ENCODE results near the gene HDAC6. TPM values are rescaled to one million over a fixed set of nuclear protein-coding genes. Genes with fewer than 3 reads are reported as not detected.

Gene HDAC6
- total and polyA plus RNA-seq, 10 of the 15 experiments (the other 5 are each of a cell fraction or from before 2014, with no cell fraction given): 8.3 to 47.0 (median 34.1) TPM

DNA sequence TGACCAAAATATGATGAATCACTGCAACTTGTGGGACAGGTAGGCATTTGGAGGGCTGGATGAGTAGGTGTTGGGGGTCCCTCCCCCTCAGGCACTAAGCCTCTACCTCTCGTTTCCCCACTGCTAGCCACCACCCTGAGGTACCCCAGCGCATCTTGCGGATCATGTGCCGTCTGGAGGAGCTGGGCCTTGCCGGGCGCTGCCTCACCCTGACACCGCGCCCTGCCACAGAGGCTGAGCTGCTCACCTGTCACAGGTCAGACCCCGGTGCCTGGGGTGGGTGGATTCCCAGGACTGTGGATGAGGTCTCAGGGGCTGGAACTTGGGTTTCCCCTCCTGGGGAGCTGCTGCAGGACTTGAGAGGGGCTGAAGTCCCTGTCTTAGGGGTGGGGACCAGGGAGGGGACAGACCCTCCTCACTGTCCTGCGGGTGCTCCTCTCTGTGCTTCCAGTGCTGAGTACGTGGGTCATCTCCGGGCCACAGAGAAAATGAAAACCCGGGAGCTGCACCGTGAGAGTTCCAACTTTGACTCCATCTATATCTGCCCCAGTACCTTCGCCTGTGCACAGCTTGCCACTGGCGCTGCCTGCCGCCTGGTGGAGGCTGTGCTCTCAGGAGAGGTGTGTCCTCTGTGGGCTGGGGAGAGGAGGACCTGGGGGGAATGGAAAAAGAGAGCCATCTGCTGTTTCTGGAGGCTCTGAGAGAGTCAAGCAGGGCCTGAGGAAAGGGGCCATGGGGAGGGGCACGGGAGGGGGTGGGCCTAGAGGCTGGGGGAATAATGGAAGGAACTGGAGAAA lies 14.3 kb downstream of the HDAC6 start:
- RAD21 ChIA-PET (ENCODE audit: unreplicated experiment): no interaction called here

DNA sequence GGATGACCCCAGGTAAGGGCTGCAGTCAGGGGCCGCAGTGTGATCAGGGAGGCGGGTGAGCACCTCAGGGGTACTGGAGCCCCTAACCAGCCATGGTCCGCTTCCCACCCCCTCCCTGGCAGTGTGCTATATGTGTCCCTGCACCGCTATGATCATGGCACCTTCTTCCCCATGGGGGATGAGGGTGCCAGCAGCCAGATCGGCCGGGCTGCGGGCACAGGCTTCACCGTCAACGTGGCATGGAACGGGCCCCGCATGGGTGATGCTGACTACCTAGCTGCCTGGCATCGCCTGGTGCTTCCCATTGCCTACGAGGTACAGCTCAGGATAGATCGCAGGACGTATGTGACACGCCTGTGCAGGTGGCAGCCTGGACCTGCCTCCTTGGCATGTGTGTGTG lies 16.2 kb downstream of the HDAC6 start:
- Histone ChIP-seq H3K9ac (ENCODE audit: control insufficient read depth, insufficient read depth, low read length) (no peak overlapping the region), H3K9me3 (replicated peaks; ENCODE audit: control insufficient read depth, insufficient read depth, low read length) (no peaks in the 10 kb centered on the region), H4K20me1 (ENCODE audit: control insufficient read depth, insufficient read depth) (no peaks in the 10 kb centered on the region), H3K4me2 (ENCODE audit: control insufficient read depth, insufficient read depth) (no peak overlapping the region), H2AFZ (ENCODE audit: control insufficient read depth, low read depth, low read length) (no peak overlapping the region), H3K27me3 (replicated peaks in 1 of 2; ENCODE audit: control insufficient read depth in 2 of 2, insufficient read depth in 2 of 2, low read length in 1 of 2) (no peaks in the 10 kb centered on the region), H3K36me3 (ENCODE audit: control insufficient read depth in 2 of 2, insufficient read depth in 2 of 2, low read length in 1 of 2) (no peaks in the 10 kb centered on the region), H3K4me3 (no peak overlapping the region), H3K27ac (ENCODE audit: control insufficient read depth, insufficient read depth) (no peak overlapping the region), H3K79me2 (ENCODE audit: control insufficient read depth, insufficient read depth, low read length) (no peaks in the 10 kb centered on the region), H3K4me1 (ENCODE audit: control insufficient read depth, insufficient read depth, low read length) (no peaks in the 10 kb centered on the region)
- no peak for ATAC-seq
- no peak for FAIRE-seq
- WGBS (ENCODE audit: insufficient coverage, insufficient replicate concordance, low lambda C conversion rate, missing lambda C conversion rate): 74% methylated on average over 16 of the region's 16 CpGs
- no TSS peak for BruUV-seq (replicated peaks)
- RAD21 ChIA-PET (ENCODE audit: unreplicated experiment): no interaction called here
- CTCF ChIA-PET: no interaction called here
- POLR2A ChIA-PET: no interaction called here
- TF ChIP-seq RBBP5 (conservative IDR thresholded peaks at IDR 0.05) (no peak), RAD21 (IDR thresholded peaks at IDR 0.05; ENCODE audit: insufficient read depth, low read depth, low read length) (no peak)
- SMC1A ChIA-PET (ENCODE audit: uncharacterized antibody, unreplicated experiment): no interaction called here
- intact Hi-C loops (cut with micrococcal nuclease; ENCODE audit: unreplicated experiment): no loop called here
- DNase-seq (ENCODE audit: low read depth, low spot score): no peak
- in situ Hi-C loops (cut with MboI): no loop called here

More for the DNA sequence above, 14.3 kb downstream of the HDAC6 start:
- Histone ChIP-seq H3K79me2 (ENCODE audit: control insufficient read depth, insufficient read depth, low read length) (no peaks in the 10 kb centered on the region), H3K27me3 (replicated peaks in 1 of 2; ENCODE audit: control insufficient read depth in 2 of 2, insufficient read depth in 2 of 2, low read length in 1 of 2) (no peaks in the 10 kb centered on the region), H3K9ac (ENCODE audit: control insufficient read depth, insufficient read depth, low read length) (no peak overlapping the region), H3K9me3 (replicated peaks; ENCODE audit: control insufficient read depth, insufficient read depth, low read length) (no peaks in the 10 kb centered on the region), H3K4me3 (no peak overlapping the region), H4K20me1 (ENCODE audit: control insufficient read depth, insufficient read depth) (no peaks in the 10 kb centered on the region), H3K4me2 (ENCODE audit: control insufficient read depth, insufficient read depth) (no peak overlapping the region), H2AFZ (ENCODE audit: control insufficient read depth, low read depth, low read length) (no peak overlapping the region), H3K27ac (ENCODE audit: control insufficient read depth, insufficient read depth) (no peak overlapping the region), H3K36me3 (ENCODE audit: control insufficient read depth in 2 of 2, insufficient read depth in 2 of 2, low read length in 1 of 2) (no peaks in the 10 kb centered on the region), H3K4me1 (ENCODE audit: control insufficient read depth, insufficient read depth, low read length) (no peaks in the 10 kb centered on the region)
- 68% methylated on average over 17 of the region's 18 CpGs for WGBS (ENCODE audit: insufficient coverage, insufficient replicate concordance, low lambda C conversion rate, missing lambda C conversion rate)
- no TSS peak for BruUV-seq (replicated peaks)
- DNase-seq (ENCODE audit: low read depth, low spot score) (no peak), ATAC-seq (no peak), FAIRE-seq (no peak)
- SMC1A ChIA-PET (ENCODE audit: uncharacterized antibody, unreplicated experiment): no interaction called here
- intact Hi-C loops (cut with micrococcal nuclease; ENCODE audit: unreplicated experiment) (no loop called here), in situ Hi-C loops (cut with MboI) (no loop called here)
- POLR2A ChIA-PET: no interaction called here
- no peak for TF ChIP-seq POLR2A (IDR thresholded peaks at IDR 0.05; ENCODE audit: low read depth, low read length)
- no peak for TF ChIP-seq ZNF217 (IDR thresholded peaks at IDR 0.05)
- TF ChIP-seq SRF (IDR thresholded peaks at IDR 0.05; ENCODE audit: low read depth in 2 of 2, low read length in 2 of 2): no peak
- CTCF ChIA-PET: interaction anchor here (0.6 to 0.7 kb wide), 2 partner anchors 11 to 167 kb away, joined by 3 to 4 read pairs; no protein-coding TSS in a partner anchor
